H9 (cell line): ENCODE data around the gene LEFTY2. TPM values are rescaled to one million over a fixed set of nuclear protein-coding genes. Genes with fewer than 3 reads are reported as not detected.

Experiments
- DNase-seq: peaks from one replicate; pipeline ENCODE4 v3.0.0-alpha.2; 2017
- H2AFZ ChIP-seq: one replicate; pipeline ENCODE4 v1.6.1; 2013; ENCODE audit warnings: mild to moderate bottlenecking, low read length, control low read depth, moderate library complexity
- H2AK5ac ChIP-seq: 2 replicates; pipeline ENCODE4 v1.6.1; 2013; ENCODE audit warnings: low read length, control low read depth, mixed read lengths; ENCODE audit not compliant: insufficient read length
- H2BK120ac ChIP-seq: one replicate; pipeline ENCODE4 v1.6.1; 2013; ENCODE audit warnings: low read depth, mild to moderate bottlenecking, low read length, control low read depth, inconsistent platforms; ENCODE audit not compliant: poor library complexity, severe bottlenecking
- H2BK12ac ChIP-seq: 2 replicates; pipeline ENCODE4 v1.6.1; 2013; ENCODE audit warnings: low read length, control low read depth, mixed read lengths, low read depth; ENCODE audit not compliant: insufficient read length
- H2BK15ac ChIP-seq: 2 replicates; pipeline ENCODE4 v1.6.1; 2013; ENCODE audit warnings: low read depth, low read length, control low read depth
- H2BK20ac ChIP-seq: one replicate; pipeline ENCODE4 v1.6.1; 2013; ENCODE audit warnings: low read depth, mild to moderate bottlenecking, low read length, control low read depth, inconsistent platforms; ENCODE audit not compliant: poor library complexity, severe bottlenecking
- H2BK5ac ChIP-seq: 2 replicates; pipeline ENCODE4 v1.6.1; 2013; ENCODE audit warnings: low read length, control low read depth, mixed read lengths; ENCODE audit not compliant: insufficient read length
- H3K14ac ChIP-seq: 2 replicates; pipeline ENCODE4 v1.6.1; 2013; ENCODE audit warnings: low read length, control low read depth; ENCODE audit not compliant: insufficient read depth
- H3K18ac ChIP-seq: 2 replicates; pipeline ENCODE4 v1.6.1; 2013; ENCODE audit warnings: low read depth, mild to moderate bottlenecking, mixed read lengths, low read length, control low read depth; ENCODE audit not compliant: insufficient read length
- H3K23ac ChIP-seq: 2 replicates; pipeline ENCODE4 v1.6.1; 2013; ENCODE audit warnings: low read length, control low read depth, mixed read lengths, low read depth; ENCODE audit not compliant: insufficient read length
- H3K23me2 ChIP-seq: 2 replicates; pipeline ENCODE4 v1.6.1; 2013; ENCODE audit warnings: low read depth, mild to moderate bottlenecking, mixed read lengths, low read length, control low read depth; ENCODE audit not compliant: insufficient read length, poor library complexity, severe bottlenecking
- H3K27ac ChIP-seq: 2 replicates; pipeline ENCODE4 v1.5.1; 2013; ENCODE audit warnings: low read length, control low read depth, mixed read lengths, low read depth; ENCODE audit not compliant: insufficient read length
- H3K27me3 ChIP-seq: 2 replicates; pipeline ENCODE4 v1.6.1; 2013; ENCODE audit warnings: low read length, control low read depth, inconsistent platforms; ENCODE audit not compliant: insufficient read depth
- H3K4ac ChIP-seq: 2 replicates; pipeline ENCODE4 v1.6.1; 2013; ENCODE audit warnings: low read depth, mild to moderate bottlenecking, control low read depth, inconsistent platforms, low read length, moderate library complexity
- H3K4me1 ChIP-seq: 2 replicates; pipeline ENCODE4 v1.6.1; 2013; ENCODE audit warnings: low read length, control low read depth, inconsistent platforms; ENCODE audit not compliant: insufficient read depth
- H3K4me2 ChIP-seq: 2 replicates; pipeline ENCODE4 v1.6.1; 2013; ENCODE audit warnings: low read length, control low read depth, mixed read lengths; ENCODE audit not compliant: insufficient read length, insufficient read depth
- H3K56ac ChIP-seq: 2 replicates; pipeline ENCODE4 v1.6.1; 2013; ENCODE audit warnings: low read depth, mild to moderate bottlenecking, mixed read lengths, low read length, control low read depth; ENCODE audit not compliant: insufficient read length
- H3K79me1 ChIP-seq: 2 replicates; pipeline ENCODE4 v1.6.1; 2013; ENCODE audit warnings: low read depth, mild to moderate bottlenecking, moderate library complexity, low read length, control low read depth, inconsistent platforms; ENCODE audit not compliant: insufficient read depth, poor library complexity, severe bottlenecking
- H3K79me2 ChIP-seq: 2 replicates; pipeline ENCODE4 v1.6.1; 2013; ENCODE audit warnings: low read length, control low read depth, inconsistent platforms; ENCODE audit not compliant: insufficient read depth
- H3K9ac ChIP-seq: 2 replicates; pipeline ENCODE4 v1.6.1; 2013; ENCODE audit warnings: low read length, control low read depth, mixed read lengths; ENCODE audit not compliant: insufficient read length; ENCODE audit errors: extremely low read depth
- H3K9me3 ChIP-seq: one replicate; pipeline ENCODE4 v1.6.1; 2013; ENCODE audit warnings: low read depth, low read length, inconsistent platforms; ENCODE audit not compliant: control insufficient read depth
- H3T11ph ChIP-seq: one replicate; pipeline ENCODE4 v1.6.1; 2013; ENCODE audit warnings: mild to moderate bottlenecking, low read length, control low read depth, inconsistent platforms
- H4K20me1 ChIP-seq: one replicate; pipeline ENCODE4 v1.6.1; 2013; ENCODE audit not compliant: control insufficient read depth, insufficient read length, insufficient read depth
- H4K5ac ChIP-seq: 2 replicates; pipeline ENCODE4 v1.6.1; 2013; ENCODE audit warnings: low read depth, mild to moderate bottlenecking, mixed read lengths, low read length, control low read depth; ENCODE audit not compliant: insufficient read length
- H4K8ac ChIP-seq: replicated peaks from 2 replicates; pipeline ENCODE4 v1.6.1; 2013; ENCODE audit warnings: low read length, control low read depth, mixed read lengths, low read depth; ENCODE audit not compliant: insufficient read length
- H4K91ac ChIP-seq: 2 replicates; pipeline ENCODE4 v1.6.1; 2013; ENCODE audit warnings: low read depth, mild to moderate bottlenecking, moderate library complexity, mixed read lengths, low read length, control low read depth; ENCODE audit not compliant: insufficient read length
- H3K27ac Mint-ChIP-seq, 3 experiments: 2 replicates in 2 of 3; 3 replicates in 1 of 3; pipeline ENCODE4 v1.8.0; 2020 to 2021; ENCODE audit warnings: mixed read lengths in 3 of 3, mild to moderate bottlenecking in 1 of 3, moderate library complexity in 1 of 3
- H3K27me3 Mint-ChIP-seq: 2 replicates; pipeline ENCODE4 v1.8.0; 2021; ENCODE audit warnings: low read depth, mild to moderate bottlenecking, moderate library complexity, mixed read lengths
- H3K36me3 Mint-ChIP-seq, 3 experiments: 2 replicates in 2 of 3; 3 replicates in 1 of 3; pipeline ENCODE4 v1.8.0; 2020 to 2021; ENCODE audit warnings: low read depth in 3 of 3, mixed read lengths in 3 of 3; ENCODE audit not compliant: insufficient read depth in 1 of 3
- H3K4me1 Mint-ChIP-seq, 2 experiments: 2 replicates each; pipeline ENCODE4 v1.8.0; 2020; ENCODE audit warnings: mixed read lengths in 2 of 2
- H3K4me3 Mint-ChIP-seq, 2 experiments: 2 replicates in 1 of 2; 3 replicates in 1 of 2; pipeline ENCODE4 v1.8.0; 2020 to 2021; ENCODE audit warnings: mild to moderate bottlenecking in 2 of 2, mixed read lengths in 2 of 2, moderate library complexity in 1 of 2
- H3K9me3 Mint-ChIP-seq, 2 experiments: 2 replicates in 1 of 2; 3 replicates in 1 of 2; pipeline ENCODE4 v1.8.0; 2020; ENCODE audit warnings: mild to moderate bottlenecking in 2 of 2, mixed read lengths in 2 of 2, moderate library complexity in 1 of 2
- CTCF ChIP-seq: fragments of 200-600 bp; sonication (generic); conservative IDR thresholded peaks from 3 replicates; pipeline ENCODE4 v1.8.0; 2021; ENCODE audit warnings: antibody characterized with exemption, mild to moderate bottlenecking
- WGBS: extraction: QIAGEN DNeasy Blood & Tissue Kit; methylation state at CpG from one replicate; pipeline ENCODE4 v1.1.7; 2013; ENCODE audit warnings: missing lambda C conversion rate, low lambda C conversion rate, mixed read lengths; ENCODE audit not compliant: insufficient read length; ENCODE audit errors: extremely low coverage; 5-methylcytosine and 5-hydroxymethylcytosine counted together
- total RNA-seq: library from RNA; stranded (reverse); gene quantifications from 2 replicates; pipeline ENCODE4 v1.2.1, GENCODE V29; 2021

The LEFTY2 gene
- total RNA-seq, 1 experiment from 2014 or later: 16.3 TPM

DNA sequence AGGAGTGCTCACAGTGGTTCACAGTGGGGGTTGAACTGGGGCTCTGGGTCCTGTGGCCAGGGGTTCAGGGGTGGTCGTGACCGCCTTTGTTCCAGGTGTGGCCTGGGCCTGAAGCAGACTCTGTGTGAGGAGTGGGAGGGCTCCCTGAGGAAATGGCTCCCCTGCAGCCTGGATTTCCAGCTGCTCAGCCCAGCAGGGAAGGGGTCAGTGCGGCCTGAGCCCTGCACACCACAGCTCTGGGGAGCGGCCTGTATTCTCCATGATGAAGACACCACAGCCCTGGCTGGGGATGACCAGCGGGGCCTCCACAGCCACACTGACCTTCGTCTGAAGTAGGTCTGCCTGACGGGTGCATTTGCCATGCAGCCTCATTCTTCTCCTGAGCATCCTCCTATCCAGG lies 33.7 kb downstream of the LEFTY2 start:
- Histone ChIP-seq H2BK15ac (no peak overlapping the region), H4K91ac (no peak overlapping the region), H3K23ac (no peak overlapping the region), H4K5ac (no peak overlapping the region), H3K27me3 (no peaks in the 10 kb centered on the region), H3K79me2 (no peaks in the 10 kb centered on the region), H3K18ac (no peak overlapping the region), H2BK12ac (no peak overlapping the region), H2BK20ac (no peak overlapping the region), H4K8ac (no peak overlapping the region), H3K27ac (no peak overlapping the region), H3K4me1 (no peaks in the 10 kb centered on the region; the same call in 1 of the 2 replicates), H2AK5ac (no peak overlapping the region), H3K4ac (no peak overlapping the region), H3K56ac (no peak overlapping the region), H2BK5ac (no peak overlapping the region), H2AFZ (no peak overlapping the region), H4K20me1 (no peaks in the 10 kb centered on the region), H3K79me1 (no peaks in the 10 kb centered on the region), H3K23me2 (no peaks in the 10 kb centered on the region), H2BK120ac (no peak overlapping the region), H3K9me3 (no peaks in the 10 kb centered on the region), H3K14ac (peak overlapping the region; percentile 31; the same call in 1 of the 2 replicates), H3T11ph (no peak overlapping the region), H3K4me2 (no peak overlapping the region), H3K9ac (no peak overlapping the region)
- 0 out of 7 replicates have a peak overlapping the region, but pooled peaks of 1 of the 3 experiments have one; percentile 16 for H3K27ac Mint-ChIP-seq
- no CpG with 5 or more reads among the region's 7 CpGs for WGBS
- H3K4me3 Mint-ChIP-seq: no peak overlapping the region
- H3K36me3 Mint-ChIP-seq: no peaks in the 10 kb centered on the region
- H3K27me3 Mint-ChIP-seq: peaks cover 5% of the 10 kb centered on the region
- H3K4me1 Mint-ChIP-seq: peaks cover 18 to 23% of the 10 kb centered on the region in 2 experiments
- H3K9me3 Mint-ChIP-seq: no peaks in the 10 kb centered on the region
- no peak for DNase-seq
- TF ChIP-seq CTCF: no peak
